ENCODE data around the gene ANKRD6. TPM values are rescaled to one million over a fixed set of nuclear protein-coding genes. Genes with fewer than 3 reads are reported as not detected.
"Not testable (repeated sequence)": the region's sequence is repeated elsewhere in the genome, so short reads cannot be mapped to it uniquely, and the experiment has no call there.

ANKRD6 gene
- polyA plus RNA-seq (ENCODE audit: insufficient read depth in 1 of 5, insufficient read length in 5 of 5, low replicate concordance in 1 of 5) = 10 to 100 TPM; 26.0 to 48.3 (median 37.0) TPM
- long read RNA-seq, donor 1, full-length matches to known transcripts = 6 of 114 reads
- long read RNA-seq, donor 1, partial matches to known transcripts = 42 of 114 reads
- long read RNA-seq, donor 1, other reads (novel, unspliced or antisense) = 66 of 114 reads
- long read RNA-seq, donor 2, full-length matches to known transcripts = 4 of 47 reads
- long read RNA-seq, donor 2, partial matches to known transcripts = 0 of 47 reads
- long read RNA-seq, donor 2, other reads (novel, unspliced or antisense) = 43 of 47 reads
- long read RNA-seq, donor 3, transcript ANKRD6-217 (2 exons, 534 nt) = major isoform, 5 of 45 reads
- long read RNA-seq, donor 3, partial matches to known transcripts = 7 of 45 reads
- long read RNA-seq, donor 3, other reads (novel, unspliced or antisense) = 33 of 45 reads
- long read RNA-seq, donor 4, partial matches to known transcripts = 5 of 38 reads
- long read RNA-seq, donor 4, other reads (novel, unspliced or antisense) = 32 of 38 reads
- long read RNA-seq, donor 5, full-length matches to known transcripts = 2 of 100 reads
- long read RNA-seq, donor 5, partial matches to known transcripts = 25 of 100 reads
- long read RNA-seq, donor 5, other reads (novel, unspliced or antisense) = 73 of 100 reads
- long read RNA-seq, donor 6, full-length matches to known transcripts = 3 of 85 reads
- long read RNA-seq, donor 6, partial matches to known transcripts = 6 of 85 reads
- long read RNA-seq, donor 6, other reads (novel, unspliced or antisense) = 76 of 85 reads
- long read RNA-seq, donor 7, partial matches to known transcripts = 0 of 4 reads
- long read RNA-seq, donor 7, other reads (novel, unspliced or antisense) = 0 of 4 reads
- long read RNA-seq, donor 8 = 0 reads

GRCh38 chr6:89432875-89433251 is at the start of gene ANKRD6:
TSS of gene ANKRD6 (plus strand) at chr6:89433152. CDS start at chr6:89566977, 133,825 bp downstream.
- peak; percentile 63 to 68 for DNase-seq

- DNase-seq = no peak
Measured at GRCh38 chr6:89385156-89385667, 47.7 kb upstream of the ANKRD6 start.

- no peak for DNase-seq
Measured at GRCh38 chr6:89385846-89386245, 47.1 kb upstream of the ANKRD6 start.

GRCh38 chr6:89386917-89387491 is 45.9 kb upstream of the ANKRD6 start:
- DNase-seq = no peak

- DNase-seq = no peak
Measured at GRCh38 chr6:89387516-89388201, 45.3 kb upstream of the ANKRD6 start.

GRCh38 chr6:89388846-89389245 is 44.1 kb upstream of the ANKRD6 start:
- DNase-seq = no peak

GRCh38 chr6:89392823-89393222 is 40.1 kb upstream of the ANKRD6 start:
- no peak for DNase-seq

- no peak for DNase-seq
Measured at GRCh38 chr6:89393659-89394058, 39.3 kb upstream of the ANKRD6 start.

- not testable (repeated sequence) for DNase-seq
Measured at GRCh38 chr6:89397884-89398283, 35.1 kb upstream of the ANKRD6 start.

- DNase-seq = no peak
Measured at GRCh38 chr6:89398762-89399525, 34.0 kb upstream of the ANKRD6 start.

- no peak for DNase-seq
Measured at GRCh38 chr6:89400050-89400449, 32.9 kb upstream of the ANKRD6 start.

- DNase-seq = no peak
Measured at GRCh38 chr6:89400912-89401399, 32.0 kb upstream of the ANKRD6 start.

- DNase-seq = no peak
Measured at GRCh38 chr6:89402776-89403175, 30.2 kb upstream of the ANKRD6 start.

GRCh38 chr6:89404512-89404911 is 28.4 kb upstream of the ANKRD6 start:
- DNase-seq = no peak

GRCh38 chr6:89406141-89406540 is 26.8 kb upstream of the ANKRD6 start:
- no peak for DNase-seq

GRCh38 chr6:89409461-89410035 is 23.4 kb upstream of the ANKRD6 start:
- DNase-seq = no peak

GRCh38 chr6:89410231-89410761 is 22.7 kb upstream of the ANKRD6 start:
- no peak for DNase-seq

- DNase-seq = no peak
Measured at GRCh38 chr6:89410788-89411144, 22.2 kb upstream of the ANKRD6 start.

GRCh38 chr6:89411145-89412070 is 21.5 kb upstream of the ANKRD6 start:
- DNase-seq = peak in 1 of 2 donors; percentile 31
